EL (cell line): ENCODE measurements around the gene BCL6.

Source experiments
- DNase-seq: peaks from one replicate; pipeline ENCODE4 v3.0.0-alpha.2; 2016

Gene BCL6

GRCh38 chr3:187738331-187739093 lies 6.8 kb downstream of the BCL6 start:
- DNase-seq, result peak; percentile 94

GRCh38 chr3:187738071-187738330 lies 7.3 kb downstream of the BCL6 start:
- no peak for DNase-seq

GRCh38 chr3:187737368-187738070 lies 7.7 kb downstream of the BCL6 start:
- DNase-seq, result peak; percentile 75

- DNase-seq, result no peak
Measured at GRCh38 chr3:187737006-187737367, 8.3 kb downstream of the BCL6 start.

- DNase-seq, result peak; percentile 60
Measured at GRCh38 chr3:187736418-187736871, 8.8 kb downstream of the BCL6 start.

GRCh38 chr3:187735837-187736236 lies 9.4 kb downstream of the BCL6 start:
- peak; percentile 46 for DNase-seq

GRCh38 chr3:187735383-187735782 lies 9.9 kb downstream of the BCL6 start:
- DNase-seq, result no peak

- no peak for DNase-seq
Measured at GRCh38 chr3:187734841-187735240, 10.4 kb downstream of the BCL6 start.

- DNase-seq, result no peak
Measured at GRCh38 chr3:187733371-187733770, 11.9 kb downstream of the BCL6 start.

GRCh38 chr3:187729598-187729997 lies 15.7 kb downstream of the BCL6 start:
- no peak for DNase-seq

GRCh38 chr3:187728940-187729583 lies 16.2 kb downstream of the BCL6 start:
- no peak for DNase-seq

GRCh38 chr3:187728248-187728647 lies 17.0 kb downstream of the BCL6 start:
- DNase-seq, result no peak

- DNase-seq, result no peak
Measured at GRCh38 chr3:187726564-187726963, 18.7 kb downstream of the BCL6 start.

GRCh38 chr3:187725653-187726370 lies 19.5 kb downstream of the BCL6 start:
- no peak for DNase-seq

GRCh38 chr3:187725224-187725623 lies 20.0 kb downstream of the BCL6 start:
- no peak for DNase-seq

- DNase-seq, result no peak
Measured at GRCh38 chr3:187722206-187722612, 23.1 kb downstream of the BCL6 start.

- no peak for DNase-seq
Measured at GRCh38 chr3:187721055-187721454, 24.2 kb downstream of the BCL6 start.

- no peak for DNase-seq
Measured at GRCh38 chr3:187720337-187720670, 25.0 kb downstream of the BCL6 start.

GRCh38 chr3:187719628-187720336 lies 25.5 kb downstream of the BCL6 start:
- DNase-seq, result no peak

GRCh38 chr3:187718802-187719201 lies 26.5 kb downstream of the BCL6 start:
- no peak for DNase-seq

GRCh38 chr3:187717572-187717971 lies 27.7 kb downstream of the BCL6 start:
- DNase-seq, result no peak

GRCh38 chr3:187714404-187714979 lies 30.8 kb downstream of the BCL6 start:
- DNase-seq, result peak; percentile 79

- peak; percentile 54 for DNase-seq
Measured at GRCh38 chr3:187713504-187713903, 31.8 kb downstream of the BCL6 start.
